Neural crest cell (in vitro differentiated cells): ENCODE data around the gene PHTF2. TPM values are rescaled to one million over a fixed set of nuclear protein-coding genes. Genes with fewer than 3 reads are reported as not detected.

Experiments used
- DNase-seq: peaks from one replicate; pipeline ENCODE4 v3.0.0; 2021; ENCODE audit warnings: low read depth, mixed read lengths, low spot score
- H3K27ac Mint-ChIP-seq: one replicate; pipeline ENCODE4 v1.8.0; 2021; ENCODE audit warnings: mild to moderate bottlenecking, mixed read lengths; ENCODE audit not compliant: unreplicated experiment
- H3K27me3 Mint-ChIP-seq: 2 replicates; pipeline ENCODE4 v1.8.0; 2021; ENCODE audit warnings: low read depth, mild to moderate bottlenecking, mixed read lengths
- H3K36me3 Mint-ChIP-seq: 2 replicates; pipeline ENCODE4 v1.8.0; 2021; ENCODE audit warnings: low read depth, mild to moderate bottlenecking, mixed read lengths
- H3K4me1 Mint-ChIP-seq: 2 replicates; pipeline ENCODE4 v1.8.0; 2021; ENCODE audit warnings: mixed read lengths
- H3K4me3 Mint-ChIP-seq: one replicate; pipeline ENCODE4 v1.8.0; 2021; ENCODE audit warnings: mild to moderate bottlenecking, mixed read lengths
- H3K9me3 Mint-ChIP-seq: 2 replicates; pipeline ENCODE4 v1.8.0; 2021; ENCODE audit warnings: mixed read lengths
- total RNA-seq: library from RNA; stranded (reverse); gene quantifications from 2 replicates; pipeline ENCODE4 v1.2.1, GENCODE V29; 2021
- TF ChIP-seq, protein P1 (sequence below): fragments of 200-600 bp; sonication (generic); conservative IDR thresholded peaks from 2 replicates; pipeline ENCODE4 v1.5.0; 2021; ENCODE audit warnings: antibody characterized with exemption, mild to moderate bottlenecking

Gene PHTF2
- total RNA-seq, 1 donor from 2014 or later: 19.8 TPM

DNA sequence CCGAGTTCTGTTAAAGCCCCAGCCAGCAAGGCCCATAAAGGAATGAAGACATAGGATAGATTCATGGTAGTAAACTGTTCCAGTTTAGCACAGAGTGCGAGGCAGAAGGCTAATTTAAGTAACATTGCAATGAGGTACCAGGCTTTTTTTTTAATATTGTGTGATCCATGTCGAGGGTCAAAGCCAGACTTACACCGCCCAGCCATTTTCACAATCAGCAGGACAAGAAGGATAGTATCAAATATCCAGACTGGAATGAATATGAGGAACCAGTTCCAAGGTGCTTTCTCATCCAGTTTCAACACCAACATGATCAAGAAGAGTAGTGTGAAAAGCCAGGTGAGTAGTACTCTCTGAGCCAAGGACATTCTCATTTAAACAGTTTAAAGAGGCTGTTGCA lies 4.6 kb upstream of the PHTF2 start:
- H3K9me3 Mint-ChIP-seq: no peaks in the 10 kb centered on the region
- H3K36me3 Mint-ChIP-seq: peaks cover 7% of the 10 kb centered on the region
- peak overlapping the region; percentile 76 for H3K4me3 Mint-ChIP-seq
- no peak for DNase-seq
- peaks cover 33% of the 10 kb centered on the region for H3K4me1 Mint-ChIP-seq
- no peaks in the 10 kb centered on the region for H3K27me3 Mint-ChIP-seq
- H3K27ac Mint-ChIP-seq: no peak overlapping the region
- TF ChIP-seq, protein P1, sequence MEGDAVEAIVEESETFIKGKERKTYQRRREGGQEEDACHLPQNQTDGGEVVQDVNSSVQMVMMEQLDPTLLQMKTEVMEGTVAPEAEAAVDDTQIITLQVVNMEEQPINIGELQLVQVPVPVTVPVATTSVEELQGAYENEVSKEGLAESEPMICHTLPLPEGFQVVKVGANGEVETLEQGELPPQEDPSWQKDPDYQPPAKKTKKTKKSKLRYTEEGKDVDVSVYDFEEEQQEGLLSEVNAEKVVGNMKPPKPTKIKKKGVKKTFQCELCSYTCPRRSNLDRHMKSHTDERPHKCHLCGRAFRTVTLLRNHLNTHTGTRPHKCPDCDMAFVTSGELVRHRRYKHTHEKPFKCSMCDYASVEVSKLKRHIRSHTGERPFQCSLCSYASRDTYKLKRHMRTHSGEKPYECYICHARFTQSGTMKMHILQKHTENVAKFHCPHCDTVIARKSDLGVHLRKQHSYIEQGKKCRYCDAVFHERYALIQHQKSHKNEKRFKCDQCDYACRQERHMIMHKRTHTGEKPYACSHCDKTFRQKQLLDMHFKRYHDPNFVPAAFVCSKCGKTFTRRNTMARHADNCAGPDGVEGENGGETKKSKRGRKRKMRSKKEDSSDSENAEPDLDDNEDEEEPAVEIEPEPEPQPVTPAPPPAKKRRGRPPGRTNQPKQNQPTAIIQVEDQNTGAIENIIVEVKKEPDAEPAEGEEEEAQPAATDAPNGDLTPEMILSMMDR: no peak

DNA sequence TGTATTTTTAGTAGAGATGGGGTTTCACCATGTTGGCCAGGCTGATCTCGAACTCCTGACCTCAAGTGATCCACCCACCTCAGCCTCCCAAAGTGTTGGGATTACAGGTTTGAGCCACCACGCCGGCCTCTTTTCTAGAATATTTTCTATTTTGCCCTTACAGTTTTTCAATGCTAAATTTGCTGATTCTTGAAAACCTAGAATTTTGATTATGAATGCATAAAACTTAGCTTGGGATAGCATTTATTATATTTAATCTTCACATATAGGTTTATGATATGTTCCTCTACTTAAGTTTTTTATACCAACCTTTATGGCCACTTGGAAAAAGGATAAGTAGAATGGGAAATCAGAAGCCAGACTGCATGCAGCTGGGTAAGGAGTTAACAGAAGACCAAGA lies 2.5 kb upstream of the PHTF2 start:
- DNase-seq: no peak
- Mint-ChIP-seq H3K4me3 (peak overlapping the region; percentile 98), H3K4me1 (peaks cover 43% of the 10 kb centered on the region), H3K36me3 (peaks cover 7% of the 10 kb centered on the region), H3K27ac (no peak overlapping the region), H3K9me3 (no peaks in the 10 kb centered on the region), H3K27me3 (no peaks in the 10 kb centered on the region)
- TF ChIP-seq, protein P1: no peak

DNA sequence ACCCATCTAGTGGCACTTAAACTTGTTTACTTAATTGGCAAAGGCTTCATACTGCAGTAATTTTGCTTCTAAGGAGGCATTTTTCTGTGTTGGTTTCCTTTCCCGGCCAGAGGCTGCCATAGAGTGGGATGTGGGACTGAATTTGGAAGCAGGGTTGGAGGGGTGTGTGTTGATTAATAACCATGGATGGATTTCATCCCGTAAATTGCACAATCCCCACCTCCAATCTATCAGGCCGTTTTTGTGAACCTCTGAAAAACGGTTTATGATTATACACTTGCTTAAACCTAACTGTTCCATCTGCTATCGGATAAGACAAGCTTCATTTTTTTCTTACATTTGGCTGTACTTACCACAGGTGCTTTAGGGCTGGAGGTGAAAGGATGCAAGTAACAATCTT lies 1.6 kb upstream of the PHTF2 start:
- no peak overlapping the region for H3K27ac Mint-ChIP-seq
- no peak for DNase-seq
- H3K9me3 Mint-ChIP-seq: no peaks in the 10 kb centered on the region
- H3K27me3 Mint-ChIP-seq: no peaks in the 10 kb centered on the region
- peaks cover 43% of the 10 kb centered on the region for H3K4me1 Mint-ChIP-seq
- peak overlapping the region; percentile 98 for H3K4me3 Mint-ChIP-seq
- TF ChIP-seq, protein P1: no peak
- peaks cover 7% of the 10 kb centered on the region for H3K36me3 Mint-ChIP-seq

DNA sequence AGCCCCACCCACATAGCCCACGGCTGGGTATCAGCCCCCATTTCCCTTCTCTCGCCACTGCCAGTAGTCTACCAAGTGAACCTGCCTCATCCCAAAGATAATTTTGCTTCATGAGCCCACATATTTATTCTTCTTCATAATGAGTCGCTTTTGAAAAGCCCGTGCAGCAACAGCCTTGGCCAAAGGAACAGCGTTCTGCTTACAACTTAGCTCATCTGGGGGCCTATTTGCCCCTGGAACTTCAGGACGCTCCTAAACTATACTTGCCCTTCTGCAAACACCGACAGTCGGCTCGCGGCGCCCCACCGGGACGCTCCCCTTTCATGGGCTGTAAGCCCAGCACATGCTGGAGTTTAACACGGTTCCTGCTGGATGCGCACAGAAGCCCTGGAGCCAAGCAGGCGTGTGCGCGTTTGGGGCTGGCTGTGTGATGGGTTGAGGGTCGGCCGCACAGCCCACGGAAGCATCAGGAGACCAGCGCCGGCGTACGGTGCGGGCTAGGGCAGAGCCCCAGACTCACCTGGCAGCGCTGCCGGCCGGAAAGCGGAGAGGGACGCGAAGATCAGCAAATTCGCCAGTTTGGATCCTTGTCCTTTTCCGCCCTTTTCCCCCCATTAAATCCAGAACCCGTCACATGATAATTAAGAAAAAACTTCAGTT lies 709 bp upstream of the PHTF2 start:
- Mint-ChIP-seq H3K27ac (peak overlapping the region; percentile 19), H3K4me3 (peak overlapping the region; percentile 98), H3K27me3 (no peaks in the 10 kb centered on the region), H3K36me3 (peaks cover 7% of the 10 kb centered on the region), H3K4me1 (peaks cover 43% of the 10 kb centered on the region), H3K9me3 (no peaks in the 10 kb centered on the region)
- TF ChIP-seq, protein P1: no peak
- no peak for DNase-seq

DNA sequence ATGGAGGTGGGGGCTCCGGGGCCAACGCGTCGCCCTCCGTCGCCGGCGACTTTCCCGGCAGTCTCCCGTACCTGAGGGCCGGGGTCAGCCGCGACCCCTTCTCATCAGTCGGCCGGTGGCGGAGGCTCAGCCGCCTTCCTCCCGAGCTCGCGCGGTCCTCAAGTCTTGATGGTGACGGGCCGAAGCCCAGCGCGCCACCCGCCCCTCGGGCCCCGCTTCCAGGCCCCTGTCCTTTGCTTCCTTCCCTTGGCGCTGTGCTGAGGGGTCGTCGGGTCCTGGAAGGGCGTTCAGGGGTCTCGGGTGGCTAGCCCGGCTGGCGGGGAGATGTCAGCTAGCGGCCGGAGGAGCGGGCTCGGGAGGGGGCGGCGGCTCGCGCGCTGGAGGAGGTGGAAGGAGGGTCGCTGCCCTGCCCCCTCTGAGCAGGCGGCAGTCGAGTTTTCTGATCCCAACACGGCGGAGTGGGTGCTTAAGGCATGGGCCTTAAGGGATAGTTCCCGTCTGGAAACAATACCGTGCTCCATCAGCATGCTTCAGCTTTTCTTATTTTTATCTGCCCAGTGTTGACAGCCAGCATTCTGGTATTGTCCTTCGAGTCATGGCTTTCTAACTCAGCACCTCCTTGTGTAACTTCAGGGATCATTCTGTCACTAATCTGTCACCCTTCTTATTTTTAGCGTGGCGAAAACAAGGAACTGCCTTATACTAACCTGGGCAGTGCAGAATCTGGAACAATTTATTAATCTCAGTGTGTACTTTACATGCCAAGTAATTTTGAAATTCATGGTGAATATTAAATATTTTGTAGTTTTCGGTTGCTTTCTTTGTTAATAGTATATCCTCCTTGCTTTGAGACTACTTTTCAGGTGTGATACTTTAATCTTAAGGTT lies 748 bp downstream of the PHTF2 start:
- H3K36me3 Mint-ChIP-seq: peaks cover 11% of the 10 kb centered on the region
- H3K27me3 Mint-ChIP-seq: no peaks in the 10 kb centered on the region
- peak overlapping the region; percentile 98 for H3K27ac Mint-ChIP-seq
- H3K4me3 Mint-ChIP-seq: peak overlapping the region; percentile 98
- H3K4me1 Mint-ChIP-seq: peaks cover 36% of the 10 kb centered on the region
- TF ChIP-seq, protein P1: peak; percentile 18
- peak; percentile 58 for DNase-seq
- no peaks in the 10 kb centered on the region for H3K9me3 Mint-ChIP-seq
